ENCODE results near the gene PNMA8C.
"Not testable (repeated sequence)": the region's sequence is repeated elsewhere in the genome, so short reads cannot be mapped to it uniquely, and the experiment has no call there.

Gene PNMA8C

GRCh38 chr19:46454244-46454643 lies 25.5 kb upstream of the PNMA8C start:
- Mint-ChIP-seq H3K36me3 (ENCODE audit: low read depth) (no peaks in the 10 kb centered on the region), H3K27me3 (ENCODE audit: low read depth) (peaks cover 19% of the 10 kb centered on the region), H3K4me1 (ENCODE audit: low read depth) (no peaks in the 10 kb centered on the region), H3K9me3 (peaks cover 6% of the 10 kb centered on the region), H3K4me3 (no peak overlapping the region), H3K27ac (no peak overlapping the region)

- Mint-ChIP-seq H3K36me3 (ENCODE audit: low read depth) (no peaks in the 10 kb centered on the region), H3K27ac (no peak overlapping the region), H3K4me1 (ENCODE audit: low read depth) (no peaks in the 10 kb centered on the region), H3K4me3 (no peak overlapping the region), H3K9me3 (peaks cover 7% of the 10 kb centered on the region), H3K27me3 (ENCODE audit: low read depth) (peaks cover 19% of the 10 kb centered on the region)
Measured at GRCh38 chr19:46453661-46454060, 24.9 kb upstream of the PNMA8C start.

- H3K27ac Mint-ChIP-seq = no peak overlapping the region
- no peaks in the 10 kb centered on the region for H3K4me1 Mint-ChIP-seq (ENCODE audit: low read depth)
- H3K27me3 Mint-ChIP-seq (ENCODE audit: low read depth) = peaks cover 19% of the 10 kb centered on the region
- no peaks in the 10 kb centered on the region for H3K36me3 Mint-ChIP-seq (ENCODE audit: low read depth)
- H3K9me3 Mint-ChIP-seq = peaks cover 7% of the 10 kb centered on the region
- no peak overlapping the region for H3K4me3 Mint-ChIP-seq
Measured at GRCh38 chr19:46452186-46452585, 23.4 kb upstream of the PNMA8C start.

DNA sequence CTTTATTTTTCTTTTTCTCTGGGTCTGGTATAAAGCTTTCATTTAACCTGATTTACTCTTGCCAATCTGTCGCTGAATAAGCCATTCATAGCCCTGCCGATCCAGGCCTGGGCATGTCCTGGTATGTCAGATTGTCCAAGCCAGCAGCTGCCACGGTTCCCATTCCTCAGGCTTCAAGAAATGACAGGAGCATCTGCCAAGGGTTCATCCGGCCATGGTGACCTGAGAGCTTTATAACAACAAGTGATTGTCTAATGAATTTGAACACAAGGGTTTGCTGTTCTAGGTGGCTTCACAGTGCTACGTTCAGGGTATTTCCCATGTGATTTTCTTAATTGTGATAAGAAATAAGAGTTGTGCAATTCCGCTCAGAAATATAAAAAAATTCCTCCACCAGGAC lies 22.6 kb upstream of the PNMA8C start:
- peaks cover 7% of the 10 kb centered on the region for H3K9me3 Mint-ChIP-seq

GRCh38 chr19:46450737-46451136 lies 22.0 kb upstream of the PNMA8C start:
- H3K36me3 Mint-ChIP-seq (ENCODE audit: low read depth) = no peaks in the 10 kb centered on the region
- no peaks in the 10 kb centered on the region for H3K4me1 Mint-ChIP-seq (ENCODE audit: low read depth)
- peaks cover 15% of the 10 kb centered on the region for H3K27me3 Mint-ChIP-seq (ENCODE audit: low read depth)
- peaks cover 7% of the 10 kb centered on the region for H3K9me3 Mint-ChIP-seq
- no peak overlapping the region for H3K4me3 Mint-ChIP-seq
- no peak overlapping the region for H3K27ac Mint-ChIP-seq

More for the DNA sequence above, 22.6 kb upstream of the PNMA8C start:
- Mint-ChIP-seq H3K27ac (no peak overlapping the region), H3K36me3 (ENCODE audit: low read depth) (no peaks in the 10 kb centered on the region), H3K4me3 (no peak overlapping the region), H3K4me1 (ENCODE audit: low read depth) (no peaks in the 10 kb centered on the region), H3K27me3 (ENCODE audit: low read depth) (peaks cover 17% of the 10 kb centered on the region)

DNA sequence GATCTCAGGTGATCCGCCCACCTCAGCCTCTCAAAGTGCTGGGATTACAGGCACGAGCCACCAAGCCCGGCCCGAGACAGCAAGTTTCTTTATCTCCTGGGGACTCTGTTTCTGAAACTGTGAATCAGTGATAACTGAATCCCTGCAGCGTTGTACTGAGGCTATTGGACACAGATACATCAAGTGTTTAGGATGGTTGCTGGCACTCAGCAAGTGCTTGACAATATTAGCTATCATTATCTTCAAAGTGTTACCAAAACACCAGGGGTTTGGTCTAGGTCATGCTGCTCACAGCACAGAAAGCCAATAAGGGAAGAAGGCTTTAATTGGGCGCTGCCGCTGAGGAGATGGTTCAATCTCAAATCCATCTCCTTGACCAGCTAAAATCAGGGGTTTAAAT lies 20.5 kb upstream of the PNMA8C start:
- peaks cover 7% of the 10 kb centered on the region for H3K9me3 Mint-ChIP-seq
- no peak overlapping the region for H3K27ac Mint-ChIP-seq
- H3K27me3 Mint-ChIP-seq (ENCODE audit: low read depth) = peaks cover 12% of the 10 kb centered on the region
- H3K4me3 Mint-ChIP-seq = no peak overlapping the region
- no peaks in the 10 kb centered on the region for H3K4me1 Mint-ChIP-seq (ENCODE audit: low read depth)
- H3K36me3 Mint-ChIP-seq (ENCODE audit: low read depth) = no peaks in the 10 kb centered on the region

GRCh38 chr19:46448601-46449000 lies 19.9 kb upstream of the PNMA8C start:
- no peak overlapping the region for H3K4me3 Mint-ChIP-seq
- H3K9me3 Mint-ChIP-seq = peaks cover 7% of the 10 kb centered on the region
- H3K27me3 Mint-ChIP-seq (ENCODE audit: low read depth) = peaks cover 12% of the 10 kb centered on the region
- no peaks in the 10 kb centered on the region for H3K4me1 Mint-ChIP-seq (ENCODE audit: low read depth)
- H3K36me3 Mint-ChIP-seq (ENCODE audit: low read depth) = no peaks in the 10 kb centered on the region
- no peak overlapping the region for H3K27ac Mint-ChIP-seq

DNA sequence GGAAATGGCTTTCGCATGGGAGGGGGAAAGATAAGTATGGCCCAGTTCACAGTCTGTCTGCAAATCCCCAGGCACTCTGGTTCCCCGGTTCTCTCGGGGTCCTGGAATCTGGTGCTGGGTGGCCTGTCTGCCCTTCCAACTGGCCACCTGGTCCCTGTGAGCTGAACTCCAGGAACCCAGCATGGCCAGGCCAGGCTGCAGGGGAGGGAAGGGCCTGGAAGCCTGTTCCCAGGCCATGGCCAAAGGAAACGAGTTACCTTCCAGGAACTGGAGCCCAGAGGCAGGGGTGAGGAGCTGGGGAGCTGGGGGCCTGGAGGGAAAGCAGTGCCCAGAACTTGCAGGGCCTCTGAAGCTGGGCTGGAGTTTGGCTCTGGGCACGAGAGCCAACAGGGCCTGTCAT lies 19.1 kb upstream of the PNMA8C start:
- Mint-ChIP-seq H3K27ac (no peak overlapping the region), H3K36me3 (ENCODE audit: low read depth) (no peaks in the 10 kb centered on the region), H3K4me3 (no peak overlapping the region), H3K9me3 (peaks cover 7% of the 10 kb centered on the region), H3K4me1 (ENCODE audit: low read depth) (no peaks in the 10 kb centered on the region), H3K27me3 (ENCODE audit: low read depth) (peaks cover 12% of the 10 kb centered on the region)

GRCh38 chr19:46447006-46447405 lies 18.3 kb upstream of the PNMA8C start:
- Mint-ChIP-seq H3K27ac (no peak overlapping the region), H3K27me3 (ENCODE audit: low read depth) (peaks cover 7% of the 10 kb centered on the region), H3K36me3 (ENCODE audit: low read depth) (no peaks in the 10 kb centered on the region)

DNA sequence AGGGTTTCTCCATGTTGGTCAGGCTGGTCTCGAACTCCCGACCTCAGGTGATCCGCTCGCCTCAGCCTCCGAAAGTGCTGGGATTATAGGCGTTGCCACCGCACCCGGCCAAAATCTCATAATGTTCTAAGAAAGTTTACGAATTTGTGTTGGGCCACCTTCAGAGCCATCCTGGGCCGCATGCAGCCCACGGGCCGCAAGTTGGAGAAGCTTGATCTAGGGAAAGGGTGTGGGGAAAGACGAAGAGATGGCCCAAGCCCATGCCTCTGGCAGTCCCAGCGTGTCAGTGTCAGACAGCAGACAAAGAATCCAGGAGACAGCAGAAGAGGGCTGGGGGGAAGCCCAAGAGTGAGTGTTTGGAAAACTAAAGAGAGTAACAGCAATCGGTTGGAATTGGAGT lies 17.3 kb upstream of the PNMA8C start:
- H3K27ac Mint-ChIP-seq = no peak overlapping the region
- H3K4me3 Mint-ChIP-seq = no peak overlapping the region
- no peaks in the 10 kb centered on the region for H3K36me3 Mint-ChIP-seq (ENCODE audit: low read depth)
- H3K4me1 Mint-ChIP-seq (ENCODE audit: low read depth) = no peaks in the 10 kb centered on the region
- peaks cover 7% of the 10 kb centered on the region for H3K9me3 Mint-ChIP-seq
- H3K27me3 Mint-ChIP-seq (ENCODE audit: low read depth) = no peaks in the 10 kb centered on the region

More at GRCh38 chr19:46447006-46447405, 18.3 kb upstream of the PNMA8C start:
- peaks cover 7% of the 10 kb centered on the region for H3K9me3 Mint-ChIP-seq
- H3K4me3 Mint-ChIP-seq = no peak overlapping the region
- no peaks in the 10 kb centered on the region for H3K4me1 Mint-ChIP-seq (ENCODE audit: low read depth)

DNA sequence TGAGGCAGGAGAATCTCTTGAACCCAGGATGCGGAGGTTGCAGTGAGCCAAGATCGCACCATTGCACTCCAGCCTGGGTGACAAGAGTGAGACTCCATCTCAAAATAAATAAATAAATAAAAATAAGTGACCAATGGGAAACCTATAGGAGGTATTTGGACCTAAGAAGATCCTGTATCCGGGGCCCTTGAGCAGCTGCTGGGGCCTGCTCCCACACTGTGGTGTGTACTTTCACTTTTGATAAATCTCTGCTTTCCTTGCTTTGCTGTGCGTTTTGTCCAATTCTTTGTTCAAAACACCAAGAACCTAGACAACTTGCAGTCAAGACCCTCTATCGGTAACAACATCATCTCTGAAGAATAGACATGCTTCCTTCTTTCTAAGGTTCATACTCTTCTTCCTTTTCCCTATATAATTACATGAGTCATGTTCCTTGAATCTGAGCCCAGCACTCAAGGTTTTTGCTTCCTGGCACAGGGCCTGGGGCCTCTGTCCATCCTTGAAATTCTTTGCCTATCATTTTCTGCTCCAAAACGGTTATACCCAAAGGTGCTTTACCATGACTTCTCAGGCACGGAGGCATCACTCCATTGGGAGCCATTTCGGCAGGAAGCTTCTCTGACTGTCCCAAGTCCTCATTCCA lies 14.2 kb upstream of the PNMA8C start:
- Mint-ChIP-seq H3K36me3 (ENCODE audit: low read depth) (no peaks in the 10 kb centered on the region), H3K4me3 (no peak overlapping the region), H3K4me1 (ENCODE audit: low read depth) (no peaks in the 10 kb centered on the region), H3K27ac (no peak overlapping the region), H3K9me3 (no peaks in the 10 kb centered on the region), H3K27me3 (ENCODE audit: low read depth) (no peaks in the 10 kb centered on the region)

DNA sequence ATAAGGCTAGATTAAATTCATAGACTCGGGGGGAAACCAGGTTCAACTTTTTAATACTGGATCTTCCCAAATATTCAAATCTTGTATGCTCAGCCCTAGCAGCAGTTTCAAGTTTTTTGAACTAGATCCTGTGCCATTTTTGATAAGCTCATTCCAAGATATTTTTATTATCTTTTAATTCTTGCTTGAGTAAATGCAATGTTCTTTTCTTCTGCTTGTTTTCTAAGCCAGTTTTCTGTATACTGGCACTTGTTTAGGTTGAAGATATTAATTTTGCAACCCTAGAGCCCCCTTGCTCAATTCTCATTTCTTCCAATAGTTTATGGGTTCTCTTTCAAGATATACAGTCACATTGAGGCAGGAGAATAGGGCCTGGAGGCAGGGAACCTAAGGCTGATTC lies 13.1 kb upstream of the PNMA8C start:
- no peak overlapping the region for H3K4me3 Mint-ChIP-seq
- H3K4me1 Mint-ChIP-seq (ENCODE audit: low read depth) = no peaks in the 10 kb centered on the region
- no peaks in the 10 kb centered on the region for H3K36me3 Mint-ChIP-seq (ENCODE audit: low read depth)
- H3K9me3 Mint-ChIP-seq = no peaks in the 10 kb centered on the region
- no peak overlapping the region for H3K27ac Mint-ChIP-seq
- H3K27me3 Mint-ChIP-seq (ENCODE audit: low read depth) = no peaks in the 10 kb centered on the region

- not testable (repeated sequence) for H3K36me3 Mint-ChIP-seq (ENCODE audit: low read depth); H3K4me1 Mint-ChIP-seq (ENCODE audit: low read depth); H3K27ac Mint-ChIP-seq
Measured at GRCh38 chr19:46435689-46436088, 7.0 kb upstream of the PNMA8C start.

DNA sequence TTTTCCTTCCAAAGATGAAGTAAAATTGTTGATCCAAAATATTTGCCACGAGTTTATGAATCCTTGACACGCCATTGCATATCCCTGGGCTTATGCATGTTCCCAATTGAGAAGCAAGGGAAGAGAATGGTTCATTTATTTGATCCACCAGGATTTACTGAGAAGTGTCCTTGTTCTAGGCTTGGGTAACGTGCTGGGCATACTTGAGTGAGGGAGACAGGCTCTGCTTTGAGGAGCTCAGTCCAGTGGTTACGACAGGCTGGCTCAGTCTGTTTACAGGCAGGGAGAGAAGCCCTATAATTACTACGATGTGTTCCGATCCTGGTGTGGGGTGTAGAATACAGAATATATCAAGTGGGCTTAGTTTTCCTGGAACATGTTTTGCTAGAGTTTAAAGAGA lies 6.3 kb upstream of the PNMA8C start:
- no peak overlapping the region for H3K4me3 Mint-ChIP-seq
- H3K27me3 Mint-ChIP-seq (ENCODE audit: low read depth) = peaks cover 24% of the 10 kb centered on the region
- H3K36me3 Mint-ChIP-seq (ENCODE audit: low read depth) = no peaks in the 10 kb centered on the region
- no peaks in the 10 kb centered on the region for H3K9me3 Mint-ChIP-seq
- no peak overlapping the region for H3K27ac Mint-ChIP-seq
- no peaks in the 10 kb centered on the region for H3K4me1 Mint-ChIP-seq (ENCODE audit: low read depth)

More at GRCh38 chr19:46435689-46436088, 7.0 kb upstream of the PNMA8C start:
- H3K4me3 Mint-ChIP-seq, H3K9me3 Mint-ChIP-seq: not testable (repeated sequence)
- peaks cover 17% of the 10 kb centered on the region for H3K27me3 Mint-ChIP-seq (ENCODE audit: low read depth)

DNA sequence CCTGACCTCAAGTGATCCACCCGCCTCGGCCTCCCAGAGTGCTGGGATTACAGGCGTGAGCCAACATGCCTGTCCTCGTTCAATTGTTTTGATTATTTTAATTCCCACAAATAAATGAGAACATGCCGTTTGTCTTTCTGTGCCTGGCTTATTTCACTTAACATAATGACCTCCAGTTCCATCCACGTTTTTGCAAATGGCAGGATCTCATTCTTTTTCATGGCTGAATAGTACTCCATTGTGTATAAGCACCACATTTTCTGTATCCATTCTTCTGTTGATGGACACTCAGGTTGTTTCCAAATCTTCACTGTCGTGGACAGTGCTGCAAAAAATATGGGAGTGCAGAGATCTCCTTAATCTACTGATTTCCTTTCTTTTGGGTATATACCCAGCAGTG lies 4.7 kb upstream of the PNMA8C start:
- not testable (repeated sequence) for H3K4me1 Mint-ChIP-seq (ENCODE audit: low read depth); H3K4me3 Mint-ChIP-seq; H3K9me3 Mint-ChIP-seq; H3K27ac Mint-ChIP-seq; H3K36me3 Mint-ChIP-seq (ENCODE audit: low read depth)
- H3K27me3 Mint-ChIP-seq (ENCODE audit: low read depth) = peaks cover 39% of the 10 kb centered on the region

- H3K4me1 Mint-ChIP-seq (ENCODE audit: low read depth) = peaks cover 16% of the 10 kb centered on the region
- no peak overlapping the region for H3K4me3 Mint-ChIP-seq
- no peak overlapping the region for H3K27ac Mint-ChIP-seq
- H3K36me3 Mint-ChIP-seq (ENCODE audit: low read depth) = no peaks in the 10 kb centered on the region
- H3K9me3 Mint-ChIP-seq = no peaks in the 10 kb centered on the region
- H3K27me3 Mint-ChIP-seq (ENCODE audit: low read depth) = peaks cover 56% of the 10 kb centered on the region
Measured at GRCh38 chr19:46431824-46432223, 3.1 kb upstream of the PNMA8C start.
